Tracheal epithelial cell (primary cell): ENCODE results near the gene IGSF8. TPM values are rescaled to one million over a fixed set of nuclear protein-coding genes. Genes with fewer than 3 reads are reported as not detected.

Source experiments
- total RNA-seq: library from RNA; depleted of rRNA; stranded (reverse); fragments of >200 nt; gene quantifications from 2 replicates; pipeline ENCODE4 v1.2.1, GENCODE V29; 2014

Gene IGSF8
- 61.0 and 85.5 TPM in 2 replicates for total RNA-seq

GRCh38 chr1:160097911-160098851 is at the start of gene IGSF8:
Gene IGSF8 (minus strand): TSS chr1:160098619. CDS start chr1:160098472, 147 bp downstream.

GRCh38 chr1:160115545-160116282 is 17.3 kb upstream of the IGSF8 start, which contains the start of gene ATP1A2:
Gene ATP1A2 (plus strand): TSS chr1:160115759. CDS start chr1:160115862, 103 bp downstream.

GRCh38 chr1:160081261-160081936 is 17.0 kb downstream of the IGSF8 start, which contains the start of gene KCNJ9:
Gene KCNJ9 (plus strand): TSS chr1:160081538. CDS start chr1:160084031, 2,493 bp downstream.

GRCh38 chr1:160069460-160070231 is 28.8 kb downstream of the IGSF8 start, which contains the start of gene KCNJ10:
Gene KCNJ10 (minus strand): TSS chr1:160070160. CDS start chr1:160042532, 27,628 bp downstream.

Other genes starting within 250 kb of the IGSF8 start
- under 0.01 TPM in 1 of 2 replicates, not detected in the other for gene VSIG8, start 236.0 kb downstream of the IGSF8 start, total RNA-seq
- 0.24 and 0.64 TPM in 2 replicates for gene CFAP45, start 198.5 kb downstream of the IGSF8 start, total RNA-seq
- 262 and 368 TPM in 2 replicates for gene TAGLN2, start 173.1 kb downstream of the IGSF8 start, total RNA-seq
- 8.0 and 8.7 TPM in 2 replicates for gene IGSF9, start 153.0 kb downstream of the IGSF8 start, total RNA-seq
- 5.5 and 12.1 TPM in 2 replicates for gene SLAMF9, start 144.4 kb downstream of the IGSF8 start, total RNA-seq
- 1.4 and 1.9 TPM in 2 replicates for gene PIGM, start 66.6 kb downstream of the IGSF8 start, total RNA-seq
- gene KCNJ10, start 28.5 kb downstream of the IGSF8 start, total RNA-seq: not detected in 2 replicates
- gene KCNJ9, start 17.1 kb downstream of the IGSF8 start, total RNA-seq: under 0.01 and 0.21 TPM in 2 replicates
- gene ATP1A2, start 17.1 kb upstream of the IGSF8 start, total RNA-seq: not detected in 2 replicates
- not detected in 2 replicates for gene ATP1A4, start 53.0 kb upstream of the IGSF8 start, total RNA-seq
- gene CASQ1, start 92.0 kb upstream of the IGSF8 start, total RNA-seq: not detected in 2 replicates
- 33.9 and 57.8 TPM in 2 replicates for gene PEA15, start 106.8 kb upstream of the IGSF8 start, total RNA-seq
- gene DCAF8, start 163.9 kb upstream of the IGSF8 start, total RNA-seq: 38.6 and 39.0 TPM in 2 replicates
- gene PEX19, start 186.5 kb upstream of the IGSF8 start, total RNA-seq: 29.2 and 44.3 TPM in 2 replicates
- 87.0 and 170 TPM in 2 replicates for gene COPA, start 244.6 kb upstream of the IGSF8 start, total RNA-seq
- 62.4 and 93.0 TPM in 2 replicates for gene NCSTN, start 244.8 kb upstream of the IGSF8 start, total RNA-seq